ENCODE results near the gene FRMD5.

Gene FRMD5

GRCh38 chr15:44163370-44163769 is 31.7 kb downstream of the FRMD5 start:
- no peak overlapping the region for H3K27ac ChIP-seq
- no peak for TF ChIP-seq ZFX (IDR thresholded peaks at IDR 0.05; ENCODE audit: borderline replicate concordance)
- no peak for TF ChIP-seq CTCF (IDR thresholded peaks at IDR 0.05)

- no peak for TF ChIP-seq CTCF (IDR thresholded peaks at IDR 0.05)
- no peak for TF ChIP-seq ZFX (IDR thresholded peaks at IDR 0.05; ENCODE audit: borderline replicate concordance)
- no peak overlapping the region for H3K27ac ChIP-seq
These were observed 34.3 kb downstream of the FRMD5 start for GRCh38 chr15:44160796-44161195.

GRCh38 chr15:44159492-44159891 is 35.6 kb downstream of the FRMD5 start:
- H3K27ac ChIP-seq = no peak overlapping the region

DNA sequence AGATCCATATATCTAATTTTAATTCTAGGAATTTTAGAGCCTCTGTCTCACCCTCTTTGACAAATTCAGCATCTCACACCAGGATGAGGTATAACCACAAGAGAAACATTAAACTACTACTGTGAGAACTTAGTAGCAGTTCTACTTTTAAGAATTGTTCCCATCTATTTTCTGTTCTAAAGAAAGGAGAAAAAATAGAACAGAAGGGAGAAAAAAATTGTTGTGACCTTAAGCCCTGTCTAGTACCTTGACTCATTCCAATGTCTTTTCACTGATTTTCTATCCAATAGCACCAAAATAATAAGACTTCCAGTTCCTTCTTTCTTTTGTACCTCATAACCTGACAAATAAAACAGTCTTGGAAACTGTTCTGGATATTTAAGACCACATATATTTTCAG is 37.0 kb downstream of the FRMD5 start:
- TF ChIP-seq ZFX (IDR thresholded peaks at IDR 0.05; ENCODE audit: borderline replicate concordance) (no peak), CTCF (IDR thresholded peaks at IDR 0.05) (no peak)
- no peak overlapping the region for H3K27ac ChIP-seq

More at GRCh38 chr15:44159492-44159891, 35.6 kb downstream of the FRMD5 start:
- TF ChIP-seq CTCF (IDR thresholded peaks at IDR 0.05) (no peak), ZFX (IDR thresholded peaks at IDR 0.05; ENCODE audit: borderline replicate concordance) (no peak)

- TF ChIP-seq ZFX (IDR thresholded peaks at IDR 0.05; ENCODE audit: borderline replicate concordance) = no peak
- no peak for TF ChIP-seq CTCF (IDR thresholded peaks at IDR 0.05)
- no peak overlapping the region for H3K27ac ChIP-seq
These were observed 37.4 kb downstream of the FRMD5 start for GRCh38 chr15:44157679-44158078.

DNA sequence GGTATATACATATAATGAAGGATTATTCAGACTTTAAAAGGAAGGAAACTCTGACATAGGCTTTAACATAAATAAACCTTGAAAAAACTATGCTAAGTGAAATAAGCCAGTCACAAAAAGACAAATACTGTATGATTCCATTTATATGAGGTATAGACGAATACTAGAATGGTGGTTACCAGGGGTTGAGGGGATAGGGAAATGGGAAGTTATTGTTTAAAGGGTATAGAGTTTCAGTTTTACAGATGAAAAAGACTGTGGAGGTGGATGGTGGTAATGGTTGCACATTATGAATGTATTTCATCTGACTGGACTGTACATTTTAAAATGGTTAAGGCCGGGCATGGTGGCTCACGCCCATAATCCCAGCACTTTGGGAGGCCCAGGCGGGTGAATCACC is 41.7 kb downstream of the FRMD5 start:
- no peak overlapping the region for H3K27ac ChIP-seq
- TF ChIP-seq ZFX (IDR thresholded peaks at IDR 0.05; ENCODE audit: borderline replicate concordance) (no peak), CTCF (IDR thresholded peaks at IDR 0.05) (no peak)

GRCh38 chr15:44149224-44149623 is 45.8 kb downstream of the FRMD5 start:
- TF ChIP-seq CTCF (IDR thresholded peaks at IDR 0.05) (no peak), ZFX (IDR thresholded peaks at IDR 0.05; ENCODE audit: borderline replicate concordance) (no peak)
- no peak overlapping the region for H3K27ac ChIP-seq
